Measurements from ENCODE around the gene AIF1L.

The AIF1L gene

GRCh38 chr9:131067625-131068024 is 28.7 kb upstream of the AIF1L start:
- no peak overlapping the region for H3K4me3 ChIP-seq (ENCODE audit: low read depth, low read length)
- no peak for DNase-seq (ENCODE audit: low read depth)
- TF ChIP-seq CTCF (IDR thresholded peaks at IDR 0.05; ENCODE audit: insufficient read depth, low read depth, low read length, missing control alignments) = no peak

GRCh38 chr9:131068076-131068816 is 28.1 kb upstream of the AIF1L start:
- no peak overlapping the region for H3K4me3 ChIP-seq (ENCODE audit: low read depth, low read length)
- TF ChIP-seq CTCF (IDR thresholded peaks at IDR 0.05; ENCODE audit: insufficient read depth, low read depth, low read length, missing control alignments) = no peak
- no peak for DNase-seq (ENCODE audit: low read depth)

GRCh38 chr9:131069699-131070098 is 26.6 kb upstream of the AIF1L start:
- TF ChIP-seq CTCF (IDR thresholded peaks at IDR 0.05; ENCODE audit: insufficient read depth, low read depth, low read length, missing control alignments) = no peak
- no peak for DNase-seq (ENCODE audit: low read depth)
- H3K4me3 ChIP-seq (ENCODE audit: low read depth, low read length) = no peak overlapping the region

- no peak for TF ChIP-seq CTCF (IDR thresholded peaks at IDR 0.05; ENCODE audit: insufficient read depth, low read depth, low read length, missing control alignments)
Observed at GRCh38 chr9:131072107-131072870, 24.0 kb upstream of the AIF1L start.

GRCh38 chr9:131072871-131073237 is 23.5 kb upstream of the AIF1L start:
- no peak overlapping the region for H3K4me3 ChIP-seq (ENCODE audit: low read depth, low read length)
- TF ChIP-seq CTCF (IDR thresholded peaks at IDR 0.05; ENCODE audit: insufficient read depth, low read depth, low read length, missing control alignments) = no peak
- DNase-seq (ENCODE audit: low read depth) = no peak

More at GRCh38 chr9:131072107-131072870, 24.0 kb upstream of the AIF1L start:
- DNase-seq (ENCODE audit: low read depth) = no peak
- H3K4me3 ChIP-seq (ENCODE audit: low read depth, low read length) = no peak overlapping the region

- H3K4me3 ChIP-seq (ENCODE audit: low read depth, low read length) = no peak overlapping the region
- no peak for DNase-seq (ENCODE audit: low read depth)
- TF ChIP-seq CTCF (IDR thresholded peaks at IDR 0.05; ENCODE audit: insufficient read depth, low read depth, low read length, missing control alignments) = no peak
Observed at GRCh38 chr9:131076347-131077195, 19.8 kb upstream of the AIF1L start.
